ENCODE results near the gene NF2.
"Not testable (repeated sequence)": the region's sequence is repeated elsewhere in the genome, so short reads cannot be mapped to it uniquely, and the experiment has no call there.

NF2 gene

DNA sequence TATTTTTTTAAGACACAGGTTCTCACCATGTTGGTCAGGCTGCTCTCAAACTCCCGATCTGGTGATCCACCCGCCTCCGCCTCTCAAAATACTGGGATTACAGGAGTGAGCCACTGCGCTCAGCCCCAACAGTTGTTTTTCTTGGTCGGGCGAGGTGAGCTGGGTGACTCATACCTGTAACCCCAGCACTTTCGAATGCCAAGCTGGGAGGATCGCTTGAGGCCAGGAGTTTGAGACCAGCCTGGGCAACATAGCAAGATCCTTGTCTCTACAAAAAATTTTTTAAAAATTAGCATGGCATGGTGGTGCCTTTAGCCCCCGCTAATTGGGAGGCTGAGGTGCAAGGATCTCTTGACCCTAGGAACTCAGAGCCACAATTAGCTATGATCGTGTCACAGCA, 7.0 kb upstream of the NF2 start:
- Histone ChIP-seq H3K9ac (no peak overlapping the region), H3K36me3 (no peaks in the 10 kb centered on the region), H3K4me2 (no peak overlapping the region), H3K4me1 (no peaks in the 10 kb centered on the region), H3K27ac (no peak overlapping the region), H3K27me3 (no peaks in the 10 kb centered on the region), H4K20me1 (no peaks in the 10 kb centered on the region), H3K9me3 (peaks cover 13% of the 10 kb centered on the region), H3K4me3 (no peak overlapping the region)
- no peak for TF ChIP-seq Cebpa-rat (IDR thresholded peaks at IDR 0.05)

DNA sequence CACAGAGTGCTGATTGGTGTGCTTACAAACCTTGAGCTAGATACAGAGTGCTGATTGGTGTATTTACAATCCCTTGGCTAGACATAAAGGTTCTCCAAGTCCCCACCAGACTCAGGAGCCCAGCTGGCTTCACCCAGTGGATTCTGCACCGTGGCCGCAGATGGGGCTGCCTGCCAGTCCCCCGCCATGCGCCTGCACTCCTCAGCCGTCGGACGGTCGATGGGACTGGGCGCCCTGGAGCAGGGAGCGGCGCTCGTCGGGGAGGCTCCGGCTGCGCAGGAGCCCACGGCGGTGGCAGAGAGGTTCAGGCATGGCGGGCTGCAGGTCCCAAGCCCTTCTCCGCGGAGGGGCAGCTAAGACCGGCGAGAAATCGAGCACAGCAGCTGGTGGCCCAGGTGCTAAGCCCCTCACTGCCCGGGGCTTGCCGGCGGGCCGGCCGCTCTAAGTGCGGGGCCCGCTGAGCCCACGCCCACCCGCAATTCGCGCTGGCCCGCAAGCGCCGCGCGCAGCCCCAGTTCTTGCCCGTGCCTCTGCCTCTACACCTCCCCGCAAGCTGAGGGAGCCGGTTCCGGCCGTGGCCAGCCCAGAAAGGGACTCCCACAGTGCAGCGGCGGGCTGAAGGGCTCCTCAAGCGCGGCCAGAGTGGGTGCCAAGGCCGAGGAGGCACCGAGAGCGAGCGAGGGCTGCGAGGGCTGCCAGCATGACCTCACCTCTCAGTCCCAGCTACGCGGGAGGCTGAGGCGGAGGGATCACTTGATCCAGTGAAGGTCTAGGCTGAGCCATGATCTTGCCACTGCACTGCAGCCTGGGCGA, 5.4 kb upstream of the NF2 start:
- not testable (repeated sequence) for H3K4me3 ChIP-seq, H3K9ac ChIP-seq, H4K20me1 ChIP-seq, H3K27ac ChIP-seq, H3K27me3 ChIP-seq, H3K4me1 ChIP-seq, H3K36me3 ChIP-seq, H3K4me2 ChIP-seq
- H3K9me3 ChIP-seq = peaks cover 13% of the 10 kb centered on the region

DNA sequence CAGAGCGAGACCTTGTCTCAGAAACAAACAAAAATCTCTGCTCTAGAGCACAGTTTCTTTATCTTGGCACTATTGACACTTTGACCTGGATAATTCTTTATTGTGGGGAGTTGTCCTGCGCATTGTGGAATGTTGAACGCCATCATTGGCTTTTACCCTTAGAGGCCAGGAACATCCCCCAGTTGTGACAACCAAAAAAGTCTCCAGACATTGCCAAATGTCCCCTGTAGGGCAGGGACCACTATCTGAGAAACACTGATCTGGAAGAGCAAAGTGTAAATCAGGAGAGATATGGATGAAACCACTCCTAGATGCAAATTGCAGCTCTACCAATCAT, 4.8 kb upstream of the NF2 start:
- TF ChIP-seq Cebpa-rat (IDR thresholded peaks at IDR 0.05) = no peak

DNA sequence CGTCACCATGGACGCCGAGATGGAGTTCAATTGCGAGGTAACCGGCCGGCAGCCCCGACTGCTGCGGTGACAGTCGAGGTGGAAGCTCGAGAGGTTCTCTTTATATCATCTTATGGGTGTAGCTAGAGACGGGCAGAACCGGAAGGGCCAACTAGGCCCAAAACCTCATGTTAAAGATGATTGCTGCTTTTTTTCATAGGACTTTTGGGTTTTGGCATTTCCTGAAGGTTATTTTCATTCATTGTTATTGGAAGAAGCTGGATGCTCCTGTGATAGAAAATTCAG, 585 bp downstream of the NF2 start:
- Histone ChIP-seq H3K4me2 (peak overlapping the region; percentile 97), H3K27ac (peak overlapping the region; percentile 93), H3K36me3 (peaks cover 33% of the 10 kb centered on the region), H3K9me3 (0 out of 2 replicates have a peak, but pooled peaks cover under 1% of the 10 kb centered on the region), H3K4me3 (peak overlapping the region; percentile 87), H3K9ac (peak overlapping the region; percentile 94), H3K4me1 (peaks cover 19% of the 10 kb centered on the region), H4K20me1 (peaks cover 18% of the 10 kb centered on the region; the same call in 1 of the 2 replicates), H3K27me3 (no peaks in the 10 kb centered on the region)
- no peak for TF ChIP-seq Cebpa-rat (IDR thresholded peaks at IDR 0.05)

More for the DNA sequence above, 4.8 kb upstream of the NF2 start:
- Histone ChIP-seq H3K27ac (no peak overlapping the region), H3K9ac (no peak overlapping the region), H4K20me1 (no peaks in the 10 kb centered on the region), H3K36me3 (no peaks in the 10 kb centered on the region), H3K4me1 (peaks cover 5% of the 10 kb centered on the region), H3K4me3 (no peak overlapping the region), H3K9me3 (peaks cover 13% of the 10 kb centered on the region), H3K27me3 (no peaks in the 10 kb centered on the region), H3K4me2 (no peak overlapping the region)

DNA sequence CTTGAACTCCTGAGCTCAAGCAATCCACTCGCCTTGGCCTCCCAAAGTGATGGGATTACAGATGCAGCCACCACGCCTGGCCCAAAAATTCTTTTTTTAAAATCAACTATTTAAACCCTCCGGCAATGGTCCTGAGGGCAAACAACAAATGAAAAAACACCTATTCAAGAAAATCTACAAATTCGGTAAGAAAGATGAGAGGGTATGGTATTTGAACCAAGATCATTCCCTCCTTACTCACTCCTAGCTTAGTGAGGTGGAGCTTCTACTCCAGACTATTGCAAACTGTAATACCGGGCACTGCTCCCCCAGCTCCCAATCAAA, 2.1 kb downstream of the NF2 start:
- Histone ChIP-seq H4K20me1 (peaks cover 22% of the 10 kb centered on the region; the same call in 1 of the 2 replicates), H3K4me2 (peak overlapping the region; percentile 97), H3K9ac (no peak overlapping the region), H3K27me3 (no peaks in the 10 kb centered on the region), H3K4me1 (peaks cover 19% of the 10 kb centered on the region), H3K9me3 (peaks cover 11% of the 10 kb centered on the region), H3K36me3 (peaks cover 44% of the 10 kb centered on the region), H3K4me3 (no peak overlapping the region), H3K27ac (no peak overlapping the region)
- no peak for TF ChIP-seq Cebpa-rat (IDR thresholded peaks at IDR 0.05)

DNA sequence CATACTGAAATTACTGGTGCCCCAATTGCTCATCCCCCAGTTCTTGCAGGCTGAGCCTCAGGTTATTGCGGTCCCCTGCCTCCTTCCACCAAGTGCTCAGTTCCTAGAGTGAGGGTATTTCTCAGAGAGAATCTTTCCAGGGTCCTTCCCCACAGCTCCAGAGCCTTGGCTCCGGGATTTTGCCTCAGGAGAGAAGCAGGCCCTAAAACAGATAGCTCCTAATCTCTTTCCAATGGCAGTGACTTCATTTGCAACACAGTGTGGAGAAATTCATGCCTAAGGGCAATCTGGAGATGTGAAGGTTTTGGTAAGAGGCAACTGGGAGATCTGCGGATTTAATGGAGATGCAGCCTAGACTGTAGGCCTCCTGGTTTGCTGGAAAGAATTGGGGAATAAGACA, 2.9 kb downstream of the NF2 start:
- TF ChIP-seq Cebpa-rat (IDR thresholded peaks at IDR 0.05) = no peak
- H3K36me3 ChIP-seq = peaks cover 48% of the 10 kb centered on the region
- peaks cover 27% of the 10 kb centered on the region; the same call in 1 of the 2 replicates for H4K20me1 ChIP-seq
- no peak overlapping the region for H3K4me3 ChIP-seq
- no peak overlapping the region for H3K4me2 ChIP-seq
- H3K27ac ChIP-seq = no peak overlapping the region
- H3K9me3 ChIP-seq = peaks cover 19% of the 10 kb centered on the region
- H3K27me3 ChIP-seq = no peaks in the 10 kb centered on the region
- peaks cover 19% of the 10 kb centered on the region for H3K4me1 ChIP-seq
- no peak overlapping the region for H3K9ac ChIP-seq

DNA sequence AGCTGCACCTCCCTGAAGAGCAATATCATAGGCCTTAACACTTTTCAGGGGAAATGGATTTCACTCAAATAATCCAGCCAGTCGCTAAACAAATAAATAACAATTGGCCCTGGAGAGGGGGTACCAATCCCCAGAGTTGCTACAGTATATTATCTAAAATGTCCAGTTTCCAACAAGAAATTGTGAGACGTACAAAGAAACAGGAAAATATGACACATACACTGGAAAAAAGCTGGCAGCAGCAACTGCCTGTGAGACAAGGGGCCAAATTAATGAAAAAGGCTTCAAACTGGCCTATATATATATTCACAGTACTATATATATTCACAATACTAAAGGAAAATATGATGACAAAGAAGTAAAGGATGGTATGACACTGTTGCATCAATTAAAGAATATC, 4.0 kb downstream of the NF2 start:
- TF ChIP-seq Cebpa-rat (IDR thresholded peaks at IDR 0.05) = no peak
- H3K4me2 ChIP-seq = no peak overlapping the region

DNA sequence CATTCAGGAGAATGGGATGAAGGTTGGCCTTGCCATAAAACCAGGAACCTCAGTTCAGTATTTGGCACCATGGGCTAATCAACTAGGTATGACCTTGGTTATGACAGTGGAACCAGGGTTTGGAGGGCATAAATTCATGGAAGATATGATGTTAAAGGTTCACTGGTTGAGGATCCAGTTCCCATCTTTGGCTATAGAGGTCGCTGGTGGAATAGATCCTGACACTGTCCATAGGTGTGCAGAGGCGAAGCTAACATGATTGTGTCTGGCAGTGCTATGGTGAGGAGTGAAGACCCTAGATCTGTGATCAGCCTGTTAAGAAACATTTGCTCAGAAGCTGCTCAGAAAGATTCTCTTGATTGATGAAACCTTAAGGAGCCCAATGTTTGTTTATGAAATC, 5.7 kb downstream of the NF2 start:
- H3K9me3 ChIP-seq = peaks cover 41% of the 10 kb centered on the region
- H3K4me3 ChIP-seq = no peak overlapping the region
- peaks cover 14% of the 10 kb centered on the region for H3K4me1 ChIP-seq
- H3K36me3 ChIP-seq = peaks cover 73% of the 10 kb centered on the region
- H4K20me1 ChIP-seq = peaks cover 27% of the 10 kb centered on the region; the same call in 1 of the 2 replicates
- no peak overlapping the region for H3K4me2 ChIP-seq
- no peak for TF ChIP-seq Cebpa-rat (IDR thresholded peaks at IDR 0.05)
- H3K27me3 ChIP-seq = no peaks in the 10 kb centered on the region
- no peak overlapping the region for H3K27ac ChIP-seq
- no peak overlapping the region for H3K9ac ChIP-seq

More for the DNA sequence above, 4.0 kb downstream of the NF2 start:
- no peak overlapping the region for H3K27ac ChIP-seq
- H3K4me1 ChIP-seq = peaks cover 18% of the 10 kb centered on the region
- H3K9me3 ChIP-seq = peaks cover 28% of the 10 kb centered on the region
- no peak overlapping the region for H3K9ac ChIP-seq
- peaks cover 27% of the 10 kb centered on the region; the same call in 1 of the 2 replicates for H4K20me1 ChIP-seq
- H3K36me3 ChIP-seq = peaks cover 56% of the 10 kb centered on the region
- H3K27me3 ChIP-seq = no peaks in the 10 kb centered on the region
- no peak overlapping the region for H3K4me3 ChIP-seq

DNA sequence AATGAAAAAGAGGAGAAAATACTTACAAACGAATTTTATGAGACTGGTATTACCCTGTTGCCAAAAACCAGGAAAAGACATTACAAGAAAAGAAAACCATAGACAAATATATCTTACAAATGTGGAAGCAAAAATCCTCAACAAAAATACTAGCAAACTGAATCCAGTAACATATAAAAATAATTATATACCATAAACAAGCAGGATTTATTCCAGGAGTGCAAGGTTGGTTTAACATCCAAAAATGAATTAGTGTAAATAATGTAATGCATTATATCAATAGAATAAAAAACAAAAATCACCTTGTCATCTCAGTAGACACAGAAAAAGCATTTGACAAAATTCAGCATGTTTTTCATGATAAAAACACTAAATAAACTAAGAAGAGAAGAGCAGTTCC, 7.3 kb downstream of the NF2 start:
- H3K27ac ChIP-seq = no peak overlapping the region
- H3K4me3 ChIP-seq = no peak overlapping the region

DNA sequence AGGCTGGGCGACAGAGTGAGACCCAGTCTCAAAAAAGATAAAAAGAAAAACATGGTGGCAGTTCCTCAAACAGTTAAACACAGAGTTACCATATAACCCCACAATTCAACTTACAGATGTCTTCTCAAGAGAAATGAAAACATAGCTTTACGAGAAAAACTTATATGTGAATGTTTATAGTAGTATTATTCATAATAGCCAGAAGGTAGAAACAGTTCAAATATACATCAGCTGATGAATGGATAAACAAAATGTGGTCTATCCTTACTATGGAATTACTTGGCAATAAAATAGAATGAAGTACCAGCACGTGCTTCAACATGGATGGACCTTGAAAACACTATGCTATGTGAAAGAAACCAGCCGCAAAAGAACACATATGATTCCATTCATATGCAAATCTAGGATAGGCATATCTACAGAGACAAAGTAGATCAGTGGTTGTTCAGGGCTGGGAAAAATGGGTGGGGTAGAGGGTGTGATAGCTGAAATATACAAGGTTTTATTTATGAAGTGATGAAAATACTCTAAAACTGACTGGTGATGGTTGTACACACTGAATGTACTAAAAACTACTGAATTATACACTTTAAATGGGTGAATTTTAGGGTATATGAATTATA, 12.4 kb downstream of the NF2 start:
- H3K27me3 ChIP-seq = no peaks in the 10 kb centered on the region
- no peak overlapping the region for H3K4me2 ChIP-seq
- H4K20me1 ChIP-seq = peaks cover 67% of the 10 kb centered on the region
- 0 out of 2 replicates have a peak, but pooled peaks cover 5% of the 10 kb centered on the region for H3K4me1 ChIP-seq
- H3K36me3 ChIP-seq = peaks cover 37% of the 10 kb centered on the region
- no peak overlapping the region for H3K27ac ChIP-seq
- no peak for TF ChIP-seq Cebpa-rat (IDR thresholded peaks at IDR 0.05)
- H3K9me3 ChIP-seq = peaks cover 33% of the 10 kb centered on the region
- H3K9ac ChIP-seq = no peak overlapping the region
- no peak overlapping the region for H3K4me3 ChIP-seq

More for the DNA sequence above, 7.3 kb downstream of the NF2 start:
- Histone ChIP-seq H4K20me1 (peaks cover 26% of the 10 kb centered on the region), H3K9ac (no peak overlapping the region), H3K9me3 (peaks cover 47% of the 10 kb centered on the region), H3K36me3 (peaks cover 79% of the 10 kb centered on the region), H3K4me2 (no peak overlapping the region), H3K27me3 (no peaks in the 10 kb centered on the region), H3K4me1 (no peaks in the 10 kb centered on the region)
- no peak for TF ChIP-seq Cebpa-rat (IDR thresholded peaks at IDR 0.05)
